ENCODE measurements around the gene ANKRD33B. TPM values are rescaled to one million over a fixed set of nuclear protein-coding genes. Genes with fewer than 3 reads are reported as not detected.
"Not testable (repeated sequence)": the region's sequence is repeated elsewhere in the genome, so short reads cannot be mapped to it uniquely, and the experiment has no call there.

Gene ANKRD33B
- polyA plus RNA-seq, 12 donors = 1.2 to 3.3 (median 1.8) TPM; not detected in 2

DNA sequence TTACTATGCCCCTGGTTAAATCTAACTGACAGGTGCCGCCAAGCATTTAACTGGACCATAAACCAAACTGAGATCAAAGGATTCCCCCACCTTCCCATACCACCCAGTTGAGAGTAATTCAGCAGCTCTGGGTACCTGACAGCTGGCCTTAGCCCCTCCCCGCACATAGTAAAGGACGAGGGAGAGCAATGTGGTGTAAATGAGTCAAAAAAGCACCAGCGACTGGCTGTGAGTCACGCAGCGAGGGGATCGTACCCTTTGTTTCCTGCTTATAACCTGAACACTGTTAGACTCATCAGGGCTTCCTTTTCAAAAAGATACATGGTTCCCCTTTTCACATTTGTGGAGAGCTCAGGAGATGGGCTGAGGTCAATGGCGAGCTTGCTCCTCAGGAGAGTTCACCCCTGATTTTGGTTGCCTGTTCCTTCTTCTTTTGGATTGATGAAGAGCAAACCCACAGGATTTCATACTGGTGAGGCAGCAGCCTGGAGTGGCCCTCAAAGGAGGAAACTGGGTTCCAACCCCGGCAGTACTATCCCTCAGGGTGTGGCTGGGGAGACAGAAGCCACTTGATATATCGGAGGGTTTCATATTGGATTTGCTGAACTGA, 71.5 kb downstream of the ANKRD33B start:
- DNase-seq = no peak

DNA sequence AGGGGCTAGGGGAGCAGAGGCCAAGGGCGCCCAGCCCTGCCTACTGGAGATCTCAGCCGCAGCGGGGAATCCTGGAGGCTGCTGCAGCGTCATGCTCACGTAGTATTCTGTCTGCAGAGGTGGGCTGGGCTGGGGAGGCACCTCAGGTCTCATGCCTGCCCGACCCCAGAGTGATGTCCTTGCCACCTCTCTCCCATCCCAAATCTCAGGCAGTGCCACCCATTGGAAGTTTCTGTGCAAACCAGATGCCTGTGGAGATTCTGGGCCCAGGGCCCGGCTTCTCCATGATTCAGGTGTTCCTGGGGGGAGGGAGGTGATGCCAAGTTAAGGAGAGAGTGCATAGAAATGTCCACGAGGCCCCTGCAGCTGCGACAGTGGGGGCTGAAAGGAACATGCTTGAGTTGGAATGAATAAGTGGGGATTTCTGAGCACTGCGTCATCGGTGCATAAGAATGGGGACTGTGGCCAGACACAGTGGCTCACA, 72.0 kb downstream of the ANKRD33B start:
- DNase-seq = no peak

DNA sequence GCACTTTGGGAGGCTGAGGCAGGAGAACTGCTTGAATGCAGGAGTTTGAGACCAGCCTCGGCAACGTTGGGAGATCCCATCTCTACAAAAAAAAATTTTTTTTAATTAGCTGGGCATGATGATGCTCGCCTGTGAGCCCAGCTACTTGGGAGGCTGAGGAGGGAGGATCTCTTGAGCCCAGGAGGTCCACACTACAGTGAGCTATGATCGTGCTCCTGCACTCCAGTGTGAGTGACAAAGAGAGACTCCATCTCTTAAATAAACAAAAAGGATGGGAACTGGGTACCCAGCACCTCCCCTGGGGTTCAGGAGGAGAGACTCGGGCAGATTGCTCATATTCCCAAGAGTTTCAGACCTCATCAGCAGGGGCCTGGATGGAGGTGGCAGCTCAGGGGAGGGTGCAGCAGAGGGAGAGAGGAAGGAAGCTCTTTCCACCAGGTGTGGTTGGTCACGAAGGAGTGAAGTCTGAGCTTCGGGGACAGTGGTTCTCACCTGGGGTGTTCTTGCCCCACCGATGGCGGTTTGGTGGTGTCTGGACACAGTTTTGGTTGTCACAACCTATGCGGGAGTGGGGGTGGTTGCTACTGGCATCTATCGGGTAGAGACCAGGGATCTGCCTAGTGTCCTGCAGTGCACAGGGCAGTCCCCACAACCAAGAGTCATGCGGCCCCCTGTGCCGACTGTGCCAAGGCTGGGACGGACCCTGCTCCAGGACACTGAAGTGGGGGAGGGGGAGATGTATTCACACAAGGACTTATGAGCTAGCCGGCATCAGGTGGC, 72.7 kb downstream of the ANKRD33B start:
- no peak for DNase-seq

DNA sequence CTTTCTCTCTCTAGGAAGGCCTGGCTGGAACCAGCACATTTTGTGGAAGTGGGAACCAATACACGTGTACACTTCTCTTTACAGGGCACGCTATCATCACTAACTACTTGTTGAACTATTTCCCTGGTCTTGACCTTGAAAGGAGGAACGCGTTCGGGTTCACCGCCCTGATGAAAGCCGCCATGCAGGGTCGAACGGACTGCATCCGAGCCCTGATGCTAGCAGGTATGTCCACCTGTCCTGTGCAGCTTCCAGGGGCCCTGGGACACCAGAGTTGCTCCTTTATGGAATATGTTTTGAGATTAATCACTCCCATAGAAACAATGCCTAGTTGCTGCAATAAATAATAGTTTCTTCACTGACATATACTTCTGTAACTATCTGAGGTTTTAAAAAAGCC, 74.1 kb downstream of the ANKRD33B start:
- DNase-seq = no peak

DNA sequence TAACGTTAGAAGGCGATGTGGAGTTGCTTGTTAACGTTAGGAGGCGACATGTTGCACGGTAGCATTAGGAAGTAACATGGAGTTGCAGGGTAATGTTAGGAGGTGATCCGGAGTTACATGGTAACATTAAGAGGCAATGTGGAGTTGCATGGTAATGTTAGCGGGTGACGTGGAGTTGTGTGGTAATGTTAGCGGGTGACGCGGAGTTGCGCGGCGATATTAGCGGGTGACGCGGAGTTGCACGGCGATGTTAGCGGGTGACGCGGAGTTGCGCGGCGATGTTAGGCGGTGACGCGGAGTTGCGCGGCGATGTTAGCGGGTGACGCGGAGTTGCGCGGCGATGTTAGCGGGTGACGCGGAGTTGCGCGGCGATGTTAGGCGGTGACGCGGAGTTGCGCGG, 74.9 kb downstream of the ANKRD33B start:
- DNase-seq = not testable (repeated sequence)

DNA sequence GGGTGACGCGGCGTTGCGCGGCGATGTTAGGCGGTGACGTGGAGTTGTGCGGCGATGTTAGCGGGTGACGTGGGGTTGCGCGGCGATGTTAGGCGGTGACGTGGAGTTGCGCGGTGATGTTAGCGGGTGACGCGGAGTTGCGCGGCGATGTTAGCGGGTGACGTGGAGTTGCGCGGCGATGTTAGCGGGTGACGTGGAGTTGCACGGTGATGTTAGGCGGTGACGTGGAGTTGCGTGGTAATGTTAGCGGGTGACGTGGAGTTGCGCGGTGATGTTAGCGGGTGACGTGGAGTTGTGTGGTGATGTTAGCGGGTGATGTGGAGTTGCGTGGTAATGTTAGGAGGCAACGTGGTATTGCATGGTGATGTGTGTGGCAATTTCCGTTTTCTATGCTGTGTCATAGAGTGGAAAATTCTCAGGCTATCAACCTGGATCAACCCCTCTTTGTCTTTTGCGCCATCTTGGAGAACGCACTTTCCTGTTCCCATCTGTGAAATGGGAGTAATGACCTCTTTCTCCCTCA, 76.0 kb downstream of the ANKRD33B start:
- no peak for DNase-seq

DNA sequence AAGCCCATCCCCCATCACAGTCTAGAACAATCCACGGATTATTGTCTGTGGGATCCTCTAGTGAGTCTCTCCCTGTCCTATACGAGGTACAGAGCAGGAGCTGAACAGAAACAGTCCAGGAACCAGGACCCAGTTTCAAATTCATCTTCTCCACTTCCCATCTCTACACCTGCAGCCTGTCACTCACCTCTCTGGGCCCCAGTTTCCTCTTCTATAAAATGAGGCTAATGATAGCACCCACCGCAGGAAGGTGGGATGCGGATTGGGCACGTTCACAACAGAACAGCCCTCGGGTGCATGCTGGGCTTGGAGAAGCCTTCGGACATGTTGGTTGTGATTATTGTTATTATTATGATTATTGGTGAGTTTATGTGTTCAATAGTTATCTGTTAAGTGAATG, 78.5 kb downstream of the ANKRD33B start:
- no peak for DNase-seq

DNA sequence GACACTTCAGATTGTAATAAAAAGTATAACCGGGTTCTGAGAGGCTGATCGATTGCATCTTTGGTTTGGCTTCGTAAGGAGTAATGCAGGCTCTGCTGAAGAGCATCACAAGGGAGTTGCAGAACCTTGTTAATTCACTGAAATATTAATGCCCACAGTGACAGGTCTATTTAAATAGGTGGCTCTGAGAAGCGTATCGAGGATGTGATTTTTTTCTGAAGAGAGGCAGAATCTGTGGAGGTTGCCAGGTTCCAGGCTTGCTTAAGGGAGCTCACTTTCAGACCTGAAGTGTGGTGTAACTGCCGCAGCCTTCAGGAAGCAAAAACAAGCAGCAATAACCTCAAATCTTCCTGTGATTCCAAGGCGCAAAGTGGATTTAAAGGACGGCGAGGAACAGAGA, 80.3 kb downstream of the ANKRD33B start:
- no peak for DNase-seq

DNA sequence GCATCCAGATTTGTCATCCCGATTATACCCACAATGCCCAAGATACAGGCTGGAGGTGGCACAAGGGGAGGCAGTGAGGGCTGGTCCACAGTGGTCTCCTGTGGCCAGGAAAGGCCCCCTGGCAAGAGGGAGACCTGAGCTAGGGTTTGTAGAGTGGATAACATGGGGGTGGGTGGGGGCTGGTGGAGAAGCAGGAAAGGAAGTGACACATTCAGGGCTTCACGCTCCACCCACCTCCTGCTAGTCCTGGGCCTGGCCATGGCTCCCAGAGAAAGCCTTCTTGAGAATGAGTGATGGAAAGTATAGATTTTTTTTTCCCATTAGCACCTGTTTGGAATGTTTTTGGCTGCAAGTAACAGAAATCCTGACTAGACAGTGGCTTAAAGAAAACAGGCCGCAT, 81.3 kb downstream of the ANKRD33B start:
- DNase-seq = no peak

DNA sequence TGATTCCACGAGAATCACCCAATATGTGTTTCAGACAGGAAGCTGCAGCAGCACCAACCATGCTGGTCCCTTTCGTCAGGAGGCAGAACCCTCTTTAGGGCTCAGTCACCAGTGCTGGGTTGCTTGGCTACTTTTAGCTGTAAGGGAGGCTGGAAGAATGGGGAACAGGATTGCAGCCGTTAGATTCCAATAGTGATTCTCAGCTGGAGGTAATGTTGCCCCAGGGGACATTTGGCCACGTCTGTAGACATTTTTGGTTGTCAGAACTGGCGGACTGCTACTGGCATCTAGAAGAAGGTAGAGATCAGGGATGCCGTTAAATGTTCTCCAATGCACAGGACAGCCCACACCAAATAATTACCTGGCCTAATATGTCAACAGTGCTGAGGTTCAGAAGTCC, 81.8 kb downstream of the ANKRD33B start:
- DNase-seq = no peak

DNA sequence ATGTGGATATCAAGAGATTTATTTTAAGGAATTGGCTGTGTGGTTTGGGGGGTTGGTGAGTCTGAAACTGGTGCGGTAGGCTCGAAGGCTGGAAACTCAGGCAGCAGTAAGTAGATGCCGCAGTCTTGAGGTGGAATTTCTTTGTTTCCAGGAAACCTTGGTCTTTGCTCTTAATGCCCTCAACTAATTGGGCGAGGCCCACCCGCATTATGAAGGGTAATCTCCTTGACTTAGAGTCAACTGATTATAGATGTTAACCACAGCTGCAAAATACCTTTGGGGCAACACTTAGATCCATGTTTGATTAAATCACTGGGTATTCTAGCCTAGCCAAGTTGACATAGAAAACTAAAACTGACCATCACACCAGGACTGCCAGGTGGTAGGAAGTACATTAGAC, 83.8 kb downstream of the ANKRD33B start:
- no peak for DNase-seq

DNA sequence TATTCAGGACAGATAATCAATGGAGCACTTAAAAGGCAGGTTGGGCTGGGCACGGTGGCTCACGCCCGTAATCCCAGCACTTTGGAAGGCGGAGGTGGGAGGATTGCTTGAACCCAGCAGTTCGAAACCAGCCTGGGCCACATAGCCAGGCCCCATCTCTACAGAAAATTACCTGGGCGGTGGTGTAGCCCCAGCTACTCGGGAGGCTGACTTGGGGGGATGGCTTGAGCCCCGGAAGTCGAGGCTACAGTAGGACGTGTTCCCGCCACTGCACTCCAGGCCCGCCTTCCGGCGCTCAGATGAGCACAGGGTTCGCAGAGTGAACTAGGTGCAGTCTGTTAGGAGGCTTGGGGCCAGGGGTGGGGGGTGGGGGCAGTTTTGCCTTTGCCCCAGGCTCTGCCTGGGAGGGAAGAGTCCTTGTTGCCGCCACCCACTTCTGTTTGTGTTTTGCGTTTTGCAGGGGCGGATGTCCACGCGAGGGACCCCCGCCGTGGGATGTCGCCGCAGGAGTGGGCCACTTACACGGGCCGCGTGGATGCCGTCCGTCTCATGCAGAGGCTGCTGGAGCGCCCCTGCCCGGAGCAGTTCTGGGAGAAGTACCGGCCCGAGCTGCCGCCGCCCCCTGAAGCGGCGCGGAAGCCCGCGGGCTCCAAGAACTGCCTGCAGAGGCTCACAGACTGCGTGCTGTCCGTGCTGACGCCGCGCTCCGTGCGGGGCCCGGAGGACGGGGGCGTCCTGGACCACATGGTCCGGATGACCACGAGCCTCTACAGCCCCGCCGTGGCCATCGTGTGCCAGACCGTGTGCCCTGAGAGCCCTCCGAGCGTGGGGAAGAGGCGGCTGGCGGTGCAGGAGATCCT, 85.2 kb downstream of the ANKRD33B start:
- DNase-seq = no peak

DNA sequence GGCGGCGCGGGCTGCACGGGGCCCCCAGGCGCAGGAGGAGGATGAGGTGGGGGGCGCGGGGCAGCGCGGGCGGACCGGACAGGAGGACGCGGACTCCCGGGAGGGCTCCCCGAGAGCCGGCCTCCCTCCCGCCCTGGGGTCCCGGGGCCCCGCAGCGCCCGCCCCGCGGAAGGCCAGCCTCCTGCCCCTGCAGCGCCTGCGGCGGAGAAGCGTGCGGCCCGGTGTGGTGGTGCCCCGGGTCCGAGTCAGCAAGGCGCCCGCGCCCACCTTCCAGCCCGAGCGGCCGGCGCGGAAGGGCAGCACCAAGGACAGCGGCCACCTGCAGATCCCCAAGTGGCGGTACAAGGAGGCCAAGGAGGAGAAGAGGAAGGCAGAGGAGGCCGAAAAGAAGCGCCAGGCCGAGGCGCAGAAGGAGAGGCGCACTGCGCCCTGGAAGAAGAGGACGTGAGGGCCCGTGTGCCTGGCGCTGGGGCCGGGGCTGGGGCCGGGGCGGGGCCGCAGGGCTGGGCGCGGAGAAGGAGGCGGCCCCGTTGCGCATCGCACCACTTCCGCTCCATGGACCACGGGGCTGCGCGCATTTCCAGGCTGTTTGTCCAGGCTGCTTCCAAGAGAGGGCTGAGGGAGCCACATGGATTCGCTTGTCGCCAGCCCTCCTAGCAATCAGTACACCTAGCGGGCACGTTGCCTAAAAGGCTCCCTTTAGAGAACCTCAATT, 86.0 kb downstream of the ANKRD33B start:
- DNase-seq = no peak

DNA sequence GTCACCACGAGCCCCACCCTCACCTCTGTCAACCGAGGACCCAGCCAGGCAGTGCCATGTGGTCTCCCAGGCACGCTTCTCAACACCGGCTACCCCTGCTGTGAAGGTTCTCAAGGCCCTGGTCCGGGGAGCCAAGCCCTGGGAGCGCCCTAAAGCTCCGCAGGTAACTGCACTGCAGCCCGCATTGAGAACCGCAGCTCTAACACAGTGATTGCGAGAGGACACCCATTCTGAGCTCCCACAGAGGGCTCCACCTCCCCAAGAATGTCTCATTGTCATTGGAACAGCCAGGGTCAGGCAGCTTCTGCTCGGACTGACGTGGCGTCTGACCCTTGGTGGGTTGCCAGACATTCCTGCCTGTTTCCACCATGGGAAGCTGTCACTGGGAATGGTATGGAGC, 88.3 kb downstream of the ANKRD33B start:
- DNase-seq = no peak

DNA sequence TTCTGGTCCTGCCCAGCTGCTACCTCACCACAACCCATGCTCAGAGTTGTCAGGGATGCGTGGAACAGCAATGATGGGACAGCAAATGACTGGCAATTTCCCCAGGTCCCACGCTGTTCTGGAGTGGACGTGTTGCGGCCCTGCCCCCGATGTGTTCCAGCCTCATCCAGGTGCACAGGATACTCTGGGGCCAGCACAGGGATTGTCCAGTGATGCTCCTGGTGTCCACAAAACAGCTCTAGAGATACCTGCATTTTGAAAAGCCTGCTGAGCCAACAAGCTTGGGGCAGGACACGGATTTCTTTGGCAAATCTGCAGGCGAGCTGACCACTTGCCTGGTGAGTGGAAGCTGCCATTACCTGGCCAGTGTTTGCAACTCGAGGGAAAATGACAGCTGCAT, 88.7 kb downstream of the ANKRD33B start:
- no peak for DNase-seq

DNA sequence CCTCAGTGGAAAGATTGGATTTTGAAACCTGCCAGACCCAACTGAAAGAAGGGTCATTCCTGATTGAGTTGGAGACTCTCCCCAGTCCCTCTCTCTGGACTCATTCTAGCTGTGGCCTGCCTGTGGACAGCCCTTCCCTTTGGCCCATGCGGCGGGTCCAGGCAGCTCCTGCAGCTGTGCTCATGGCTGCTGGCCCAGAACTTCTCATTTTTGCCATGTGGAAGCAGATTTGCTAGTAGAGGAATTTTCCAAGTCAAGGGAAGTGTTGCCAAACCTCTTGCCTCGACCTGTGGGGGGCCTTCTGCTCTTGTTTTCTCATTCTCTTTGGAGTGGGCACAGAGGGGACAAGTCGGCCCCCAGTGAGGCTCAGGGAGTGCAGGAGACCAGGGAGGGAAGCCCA, 89.2 kb downstream of the ANKRD33B start:
- peak; percentile 80 for DNase-seq

DNA sequence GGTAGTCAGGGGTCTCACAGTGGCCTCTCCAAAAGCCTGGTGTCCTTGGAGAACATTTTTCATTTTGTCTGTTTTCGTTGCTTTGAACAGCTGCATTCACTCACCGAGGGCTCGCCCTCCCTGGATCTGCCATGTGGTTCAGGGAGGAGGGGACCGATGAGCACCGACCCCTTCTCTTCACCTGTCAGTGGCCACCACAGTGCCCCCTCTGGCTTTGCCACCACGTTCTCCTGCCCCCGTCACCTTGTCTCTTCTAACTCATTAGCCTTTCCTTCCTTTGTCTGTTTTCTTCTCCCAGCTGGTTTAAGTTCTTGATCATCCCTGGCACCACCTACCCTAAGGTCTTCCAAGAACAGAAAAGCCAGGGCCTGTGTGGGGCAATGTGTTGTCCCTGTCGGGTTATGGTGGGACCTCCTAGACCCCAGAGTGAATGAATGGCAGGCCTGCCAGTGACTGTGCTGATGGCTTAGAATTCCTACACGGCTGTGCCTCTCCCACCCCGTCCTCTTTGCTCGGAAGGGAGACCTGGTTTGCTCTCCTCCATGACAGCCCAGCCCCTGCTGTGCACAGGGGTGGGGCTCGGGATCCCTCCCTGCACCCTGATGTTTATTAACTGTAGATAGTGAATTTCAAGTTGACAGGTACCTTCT, 90.0 kb downstream of the ANKRD33B start:
- no peak for DNase-seq

DNA sequence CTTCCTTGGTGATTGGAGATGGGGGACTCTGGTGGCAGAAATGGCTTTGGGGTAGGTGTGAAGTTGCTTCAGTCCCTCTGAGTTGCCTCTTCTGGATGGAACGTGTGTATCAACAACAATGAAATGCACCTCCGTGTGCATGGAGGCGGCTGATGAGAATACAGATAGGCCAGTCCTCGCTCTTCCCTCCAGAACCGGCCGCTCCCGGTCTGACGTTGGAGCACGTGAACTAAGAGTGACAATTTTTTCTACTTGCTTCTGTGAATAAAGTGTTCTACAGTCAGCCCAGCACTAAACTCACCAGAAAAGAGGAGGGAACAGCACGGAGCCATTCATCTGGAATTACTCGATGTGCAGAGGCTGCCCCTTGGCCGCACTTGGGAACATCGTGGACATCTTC, 90.7 kb downstream of the ANKRD33B start:
- DNase-seq = no peak

DNA sequence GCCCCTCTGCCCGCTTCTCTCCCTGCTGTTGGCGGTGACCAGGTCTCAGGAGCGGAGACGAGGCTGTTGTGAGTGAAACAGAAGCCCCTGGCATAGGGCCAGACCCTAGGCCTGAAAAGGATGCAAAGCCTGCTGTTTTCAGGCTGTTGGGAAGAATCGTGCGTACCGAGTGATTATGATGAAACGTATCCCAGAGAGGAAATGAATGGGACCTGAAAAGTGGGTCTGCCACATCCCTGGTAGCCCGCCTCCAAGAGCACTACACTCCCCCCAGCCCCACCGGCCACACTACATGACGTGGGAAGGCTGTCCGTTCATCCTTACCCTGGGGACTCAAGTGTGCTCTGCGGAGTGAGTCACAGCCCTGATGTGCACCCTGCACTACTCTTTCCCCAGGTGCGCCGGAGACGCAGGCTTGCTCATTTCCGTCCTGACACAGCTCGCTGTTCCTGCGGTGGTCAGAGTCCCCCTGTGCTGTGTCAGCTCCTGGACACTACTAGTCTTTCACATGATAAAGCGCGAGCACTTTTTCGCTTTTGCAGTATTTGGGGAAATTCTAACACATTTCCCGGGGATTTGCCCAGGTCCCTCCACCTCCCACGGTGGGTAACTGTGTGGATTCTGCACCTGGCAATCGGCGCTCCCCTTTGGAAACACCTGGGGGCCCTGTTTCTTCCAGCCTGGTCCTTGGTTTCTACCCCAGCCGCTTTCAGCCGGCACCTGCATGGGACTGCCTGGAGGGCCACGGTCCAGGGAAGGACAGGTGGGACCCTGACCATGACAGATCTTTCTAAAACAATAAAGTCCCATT, 91.5 kb downstream of the ANKRD33B start:
- no peak for DNase-seq
